Measurements from ENCODE around the gene SMG7.

The SMG7 gene

GRCh38 chr1:183583466-183583865, 111.2 kb downstream of the SMG7 start:
- peak; percentile 62 for DNase-seq (ENCODE audit: low read depth)
- TF ChIP-seq POLR2A (IDR thresholded peaks at IDR 0.05; ENCODE audit: extremely low read depth, insufficient read length): no peak
- H3K4me3 ChIP-seq (ENCODE audit: low read depth, low read length): no peak overlapping the region

DNA sequence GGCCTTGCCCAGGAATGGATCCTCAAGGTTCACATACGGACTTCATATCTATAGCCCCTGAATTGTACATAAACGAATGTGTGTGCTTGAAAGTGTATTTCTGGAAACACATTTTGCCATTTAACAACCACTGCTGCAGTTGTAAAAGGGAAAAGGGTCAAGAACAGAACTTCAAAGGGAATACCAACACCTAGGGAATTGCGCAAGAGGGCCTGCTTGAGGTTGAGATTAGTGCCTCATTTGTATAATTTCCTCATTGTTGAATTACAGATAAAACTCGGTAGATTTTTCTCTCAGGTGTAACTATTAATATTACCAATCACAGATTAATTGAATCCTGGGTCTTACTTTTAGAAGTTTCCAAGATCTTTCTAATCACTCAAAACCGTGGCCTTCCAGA, 111.8 kb downstream of the SMG7 start:
- DNase-seq (ENCODE audit: low read depth): no peak
- TF ChIP-seq POLR2A (IDR thresholded peaks at IDR 0.05; ENCODE audit: extremely low read depth, insufficient read length) (no peak), CTCF (IDR thresholded peaks at IDR 0.05; ENCODE audit: low read depth, low read length) (no peak), MYC (IDR thresholded peaks at IDR 0.05; ENCODE audit: low read depth, low read length) (no peak)
- TF ChIP-seq, protein P1, sequence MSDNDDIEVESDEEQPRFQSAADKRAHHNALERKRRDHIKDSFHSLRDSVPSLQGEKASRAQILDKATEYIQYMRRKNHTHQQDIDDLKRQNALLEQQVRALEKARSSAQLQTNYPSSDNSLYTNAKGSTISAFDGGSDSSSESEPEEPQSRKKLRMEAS (IDR thresholded peaks at IDR 0.05; ENCODE audit: low read depth, low read length): no peak
- no peak overlapping the region for H3K4me3 ChIP-seq (ENCODE audit: low read depth, low read length)

GRCh38 chr1:183585038-183585437, 112.7 kb downstream of the SMG7 start:
- H3K4me3 ChIP-seq (ENCODE audit: low read depth, low read length): no peak overlapping the region
- no peak for TF ChIP-seq CTCF (IDR thresholded peaks at IDR 0.05; ENCODE audit: low read depth, low read length)
- TF ChIP-seq, protein P1 (IDR thresholded peaks at IDR 0.05; ENCODE audit: low read depth, low read length): no peak
- TF ChIP-seq MYC (IDR thresholded peaks at IDR 0.05; ENCODE audit: low read depth, low read length): no peak
- no peak for TF ChIP-seq POLR2A (IDR thresholded peaks at IDR 0.05; ENCODE audit: extremely low read depth, insufficient read length)
- DNase-seq (ENCODE audit: low read depth): no peak

DNA sequence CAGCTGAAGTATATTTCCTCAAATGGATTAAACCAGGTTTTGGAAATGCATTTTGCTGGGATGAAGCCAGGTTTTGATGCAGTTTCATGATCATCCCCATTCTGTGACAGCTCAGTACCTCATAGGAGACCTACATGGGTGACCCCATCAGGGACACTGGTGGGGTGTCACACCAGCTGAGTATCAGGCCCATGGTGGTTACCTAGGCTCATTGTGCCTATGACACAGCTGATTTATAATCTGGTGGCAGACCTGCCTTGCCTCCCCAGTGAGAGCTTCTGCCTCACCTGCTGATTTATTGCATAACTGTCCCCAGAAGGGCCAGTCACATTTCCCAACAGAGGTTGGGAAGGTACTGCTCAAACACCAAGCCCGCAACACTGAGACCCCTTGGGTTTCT, 114.2 kb downstream of the SMG7 start:
- no peak overlapping the region for H3K4me3 ChIP-seq (ENCODE audit: low read depth, low read length)
- TF ChIP-seq CTCF (IDR thresholded peaks at IDR 0.05; ENCODE audit: low read depth, low read length): no peak
- TF ChIP-seq MYC (IDR thresholded peaks at IDR 0.05; ENCODE audit: low read depth, low read length): no peak
- TF ChIP-seq, protein P1 (IDR thresholded peaks at IDR 0.05; ENCODE audit: low read depth, low read length): no peak
- TF ChIP-seq POLR2A (IDR thresholded peaks at IDR 0.05; ENCODE audit: extremely low read depth, insufficient read length): no peak
- no peak for DNase-seq (ENCODE audit: low read depth)

- no peak overlapping the region for H3K4me3 ChIP-seq (ENCODE audit: low read depth, low read length)
- no peak for DNase-seq (ENCODE audit: low read depth)
- TF ChIP-seq, protein P1 (IDR thresholded peaks at IDR 0.05; ENCODE audit: low read depth, low read length): no peak
- TF ChIP-seq POLR2A (IDR thresholded peaks at IDR 0.05; ENCODE audit: extremely low read depth, insufficient read length): no peak
Measured at GRCh38 chr1:183586926-183587325, 114.6 kb downstream of the SMG7 start.

- TF ChIP-seq POLR2A (IDR thresholded peaks at IDR 0.05; ENCODE audit: extremely low read depth, insufficient read length) (no peak), MYC (IDR thresholded peaks at IDR 0.05; ENCODE audit: low read depth, low read length) (no peak), CTCF (IDR thresholded peaks at IDR 0.05; ENCODE audit: low read depth, low read length) (no peak)
- TF ChIP-seq, protein P1 (IDR thresholded peaks at IDR 0.05; ENCODE audit: low read depth, low read length): no peak
- no peak for DNase-seq (ENCODE audit: low read depth)
- no peak overlapping the region for H3K4me3 ChIP-seq (ENCODE audit: low read depth, low read length)
Measured at GRCh38 chr1:183588827-183589226, 116.5 kb downstream of the SMG7 start.

DNA sequence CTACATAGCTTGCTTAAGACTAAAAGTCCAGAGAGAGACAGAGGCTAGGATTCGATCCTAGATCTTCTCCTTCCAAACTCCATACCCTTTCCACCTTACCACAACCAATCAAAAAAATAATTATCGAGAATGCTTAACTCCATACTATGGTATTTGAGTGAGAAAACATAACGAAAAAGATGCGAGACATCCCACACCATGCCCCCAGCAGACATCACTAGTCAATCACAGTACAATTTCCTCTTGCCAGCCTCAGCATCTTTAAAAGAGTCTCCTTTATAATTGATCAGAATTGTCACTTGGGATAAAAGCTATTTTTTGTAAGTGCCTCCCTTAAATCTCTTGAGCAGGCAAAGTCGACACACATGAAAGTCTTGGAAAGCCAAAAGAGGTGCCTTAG, 117.1 kb downstream of the SMG7 start:
- TF ChIP-seq POLR2A (IDR thresholded peaks at IDR 0.05; ENCODE audit: extremely low read depth, insufficient read length): no peak
- no peak for TF ChIP-seq CTCF (IDR thresholded peaks at IDR 0.05; ENCODE audit: low read depth, low read length)
- no peak for TF ChIP-seq MYC (IDR thresholded peaks at IDR 0.05; ENCODE audit: low read depth, low read length)
- TF ChIP-seq, protein P1 (IDR thresholded peaks at IDR 0.05; ENCODE audit: low read depth, low read length): no peak
- DNase-seq (ENCODE audit: low read depth): no peak
- H3K4me3 ChIP-seq (ENCODE audit: low read depth, low read length): no peak overlapping the region

All from NB4 (cell line).